Activated naive CD4-positive, alpha-beta T cell treated with anti-CD3 and anti-CD28 coated beads, Interleukin-2, amount 50 U/mL, for 72 hours (primary cell): ENCODE results near the gene SHTN1. TPM values are rescaled to one million over a fixed set of nuclear protein-coding genes. Genes with fewer than 3 reads are reported as not detected.
A peak's percentile ranks its signal among the peaks of the same experiment; 100 is the strongest.

Source experiments
- ATAC-seq, 2 donors: fragments of 150-1000 bp; cut with Tn5 transposase; 2 replicates each; pipeline ENCODE4 v1.10.0; 2021; ENCODE audit warnings: mild to moderate bottlenecking in 2 of 2, moderate library complexity in 2 of 2
- DNase-seq, 2 donors: peaks; one replicate each; pipeline ENCODE4 v3.0.0; 2021 to 2022; ENCODE audit warnings: low spot score in 2 of 2
- H3K27ac Mint-ChIP-seq, 2 donors: one replicate each; pipeline ENCODE4 v1.8.0; 2022; ENCODE audit warnings: mild to moderate bottlenecking in 2 of 2, mixed read lengths in 2 of 2
- H3K36me3 Mint-ChIP-seq, 2 donors: one replicate each; pipeline ENCODE4 v1.8.0; 2022; ENCODE audit warnings: mixed read lengths in 2 of 2
- H3K9me3 Mint-ChIP-seq, 2 donors: one replicate each; pipeline ENCODE4 v1.8.0; 2022; ENCODE audit warnings: mixed read lengths in 2 of 2
- total RNA-seq, 2 donors: library from RNA; stranded (reverse); gene quantifications; one replicate each; pipeline ENCODE4 v1.2.3, GENCODE V29; 2022

SHTN1 gene
- total RNA-seq = under 1 TPM in 1 of 2 donors, not detected in 1; 0.39 TPM

GRCh38 chr10:117005026-117005526 is at the start of gene SHTN1:
SHTN1 (minus strand) TSS chr10:117005187; CDS start chr10:117005079, 108 bp downstream.
- ATAC-seq (peak; percentile 41 to 90), DNase-seq (peak in 1 of 2 donors; percentile 30)
- Mint-ChIP-seq H3K36me3 (peaks cover 0 to 9% of the 10 kb centered on the region in 2 donors), H3K27ac (no peak within 1 kb of the TSS), H3K9me3 (no peaks in the 10 kb centered on the region)

GRCh38 chr10:117053482-117053881 is 48.5 kb upstream of the SHTN1 start:
- Mint-ChIP-seq H3K27ac (no peak overlapping the region), H3K9me3 (peaks cover 0 to 9% of the 10 kb centered on the region in 2 donors), H3K36me3 (peaks cover 0 to 5% of the 10 kb centered on the region in 2 donors)
- no peak for DNase-seq
- no peak for ATAC-seq

- DNase-seq (no peak), ATAC-seq (no peak)
- Mint-ChIP-seq H3K36me3 (peaks cover 0 to 17% of the 10 kb centered on the region in 2 donors), H3K9me3 (peaks cover 10 to 20% of the 10 kb centered on the region in 2 donors), H3K27ac (no peak overlapping the region)
These were observed 43.0 kb upstream of the SHTN1 start for GRCh38 chr10:117047947-117048346.

- Mint-ChIP-seq H3K27ac (no peak overlapping the region), H3K9me3 (no peaks in the 10 kb centered on the region), H3K36me3 (no peaks in the 10 kb centered on the region)
- ATAC-seq = no peak
- no peak for DNase-seq
These were observed 11.3 kb upstream of the SHTN1 start for GRCh38 chr10:117016266-117016665.

- no peak for DNase-seq
- Mint-ChIP-seq H3K27ac (no peak overlapping the region), H3K9me3 (no peaks in the 10 kb centered on the region), H3K36me3 (no peaks in the 10 kb centered on the region)
- ATAC-seq = no peak
These were observed 9.8 kb upstream of the SHTN1 start for GRCh38 chr10:117014835-117015234.

- no peaks in the 10 kb centered on the region for H3K9me3 Mint-ChIP-seq
- peaks cover 0 to 9% of the 10 kb centered on the region in 2 donors for H3K36me3 Mint-ChIP-seq
- ATAC-seq (no peak), DNase-seq (no peak)
- H3K27ac Mint-ChIP-seq = no peak overlapping the region
These were observed 2.1 kb upstream of the SHTN1 start for GRCh38 chr10:117007080-117007479.

GRCh38 chr10:117005527-117006055 is 604 bp upstream of the SHTN1 start:
- no peak for DNase-seq
- no peaks in the 10 kb centered on the region for H3K9me3 Mint-ChIP-seq
- H3K36me3 Mint-ChIP-seq = peaks cover 0 to 9% of the 10 kb centered on the region in 2 donors
- ATAC-seq = no peak
- H3K27ac Mint-ChIP-seq = no peak overlapping the region

- Mint-ChIP-seq H3K27ac (no peak overlapping the region), H3K36me3 (peaks cover 0 to 9% of the 10 kb centered on the region in 2 donors), H3K9me3 (no peaks in the 10 kb centered on the region)
- ATAC-seq (peak; percentile 39 to 66), DNase-seq (no peak)
These were observed 561 bp downstream of the SHTN1 start for GRCh38 chr10:117004227-117005025.

GRCh38 chr10:117003336-117003735 is 1.7 kb downstream of the SHTN1 start:
- no peak for ATAC-seq
- no peak for DNase-seq
- Mint-ChIP-seq H3K36me3 (peaks cover 0 to 9% of the 10 kb centered on the region in 2 donors), H3K9me3 (no peaks in the 10 kb centered on the region), H3K27ac (no peak overlapping the region)

GRCh38 chr10:117002206-117002605 is 2.8 kb downstream of the SHTN1 start:
- ATAC-seq = no peak
- Mint-ChIP-seq H3K9me3 (no peaks in the 10 kb centered on the region), H3K36me3 (peaks cover 0 to 9% of the 10 kb centered on the region in 2 donors), H3K27ac (no peak overlapping the region)
- no peak for DNase-seq

- H3K36me3 Mint-ChIP-seq = peaks cover 0 to 9% of the 10 kb centered on the region in 2 donors
- no peak overlapping the region for H3K27ac Mint-ChIP-seq
- DNase-seq = no peak
- no peak for ATAC-seq
- H3K9me3 Mint-ChIP-seq = no peaks in the 10 kb centered on the region
These were observed 3.8 kb downstream of the SHTN1 start for GRCh38 chr10:117001144-117001543.

- H3K36me3 Mint-ChIP-seq = peaks cover 0 to 5% of the 10 kb centered on the region in 2 donors
- H3K27ac Mint-ChIP-seq = no peak overlapping the region
- ATAC-seq (no peak), DNase-seq (no peak)
- no peaks in the 10 kb centered on the region for H3K9me3 Mint-ChIP-seq
These were observed 4.4 kb downstream of the SHTN1 start for GRCh38 chr10:117000580-117000979.

GRCh38 chr10:116998172-116998571 is 6.8 kb downstream of the SHTN1 start:
- Mint-ChIP-seq H3K36me3 (no peaks in the 10 kb centered on the region), H3K9me3 (no peaks in the 10 kb centered on the region), H3K27ac (no peak overlapping the region)
- ATAC-seq (no peak), DNase-seq (no peak)

GRCh38 chr10:116997015-116997414 is 8.0 kb downstream of the SHTN1 start:
- DNase-seq (no peak), ATAC-seq (no peak)
- H3K9me3 Mint-ChIP-seq = no peaks in the 10 kb centered on the region
- no peaks in the 10 kb centered on the region for H3K36me3 Mint-ChIP-seq
- H3K27ac Mint-ChIP-seq = no peak overlapping the region

GRCh38 chr10:116995648-116996047 is 9.3 kb downstream of the SHTN1 start:
- no peak for DNase-seq
- ATAC-seq = no peak
- Mint-ChIP-seq H3K27ac (no peak overlapping the region), H3K36me3 (no peaks in the 10 kb centered on the region), H3K9me3 (no peaks in the 10 kb centered on the region)

GRCh38 chr10:116994113-116994890 is 10.7 kb downstream of the SHTN1 start:
- no peak for ATAC-seq
- Mint-ChIP-seq H3K27ac (no peak overlapping the region), H3K9me3 (no peaks in the 10 kb centered on the region), H3K36me3 (no peaks in the 10 kb centered on the region)
- no peak for DNase-seq

- no peak overlapping the region for H3K27ac Mint-ChIP-seq
- DNase-seq (no peak), ATAC-seq (no peak)
- no peaks in the 10 kb centered on the region for H3K9me3 Mint-ChIP-seq
- H3K36me3 Mint-ChIP-seq = no peaks in the 10 kb centered on the region
These were observed 11.4 kb downstream of the SHTN1 start for GRCh38 chr10:116993610-116994009.
